ENCODE data around the gene ACADM.
A peak's percentile ranks its signal among the peaks of the same experiment; 100 is the strongest.
"Not testable (repeated sequence)": the region's sequence is repeated elsewhere in the genome, so short reads cannot be mapped to it uniquely, and the experiment has no call there.

Gene ACADM

DNA sequence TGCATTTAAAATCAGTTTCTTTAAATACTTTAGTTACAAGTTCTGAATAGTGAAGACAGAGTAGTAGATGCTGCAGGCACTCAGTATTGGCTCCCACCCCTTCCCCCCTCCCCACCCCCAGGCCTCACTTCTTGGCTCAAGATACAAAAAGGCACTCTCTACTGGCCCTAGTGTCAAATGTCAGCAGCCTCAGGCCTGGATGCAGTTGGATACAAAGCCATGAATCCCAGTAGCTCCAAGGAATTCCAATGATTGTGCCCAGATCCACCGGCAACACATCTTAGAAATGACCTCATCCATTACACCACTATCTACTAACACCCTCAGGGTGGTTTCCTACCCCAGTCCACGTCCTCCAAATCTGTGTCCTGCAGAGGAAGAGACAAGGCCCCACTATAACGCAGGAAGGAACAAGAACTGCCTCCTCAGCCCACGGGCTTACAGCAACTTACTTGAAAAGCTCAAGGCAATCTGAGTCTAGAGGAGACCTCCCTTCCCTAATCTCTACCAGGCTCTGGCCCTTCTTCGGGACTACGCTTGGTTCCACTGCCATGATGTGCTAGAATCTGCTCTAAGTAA is 17.6 kb downstream of the ACADM start:
- no peak for DNase-seq (ENCODE audit: low spot score)

DNA sequence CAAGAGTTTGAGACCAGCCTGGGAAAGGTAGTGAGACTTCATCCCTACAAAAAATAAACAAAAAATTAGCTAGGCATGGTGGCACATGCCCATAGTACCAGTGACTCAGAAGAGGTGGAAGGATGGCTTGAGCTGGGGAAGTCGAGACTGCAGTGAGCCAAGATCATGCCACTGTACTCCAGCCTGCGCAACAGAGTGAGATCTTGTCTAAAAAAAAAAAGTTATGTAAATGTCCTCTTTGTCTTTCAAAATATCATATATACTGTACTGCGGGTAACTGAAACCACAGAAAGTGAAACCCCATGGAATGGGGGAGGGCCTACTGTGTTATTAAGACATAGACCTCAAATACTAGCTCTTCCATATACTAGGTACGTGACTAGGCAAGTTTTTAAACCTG is 20.8 kb downstream of the ACADM start:
- DNase-seq (ENCODE audit: low spot score) = no peak

DNA sequence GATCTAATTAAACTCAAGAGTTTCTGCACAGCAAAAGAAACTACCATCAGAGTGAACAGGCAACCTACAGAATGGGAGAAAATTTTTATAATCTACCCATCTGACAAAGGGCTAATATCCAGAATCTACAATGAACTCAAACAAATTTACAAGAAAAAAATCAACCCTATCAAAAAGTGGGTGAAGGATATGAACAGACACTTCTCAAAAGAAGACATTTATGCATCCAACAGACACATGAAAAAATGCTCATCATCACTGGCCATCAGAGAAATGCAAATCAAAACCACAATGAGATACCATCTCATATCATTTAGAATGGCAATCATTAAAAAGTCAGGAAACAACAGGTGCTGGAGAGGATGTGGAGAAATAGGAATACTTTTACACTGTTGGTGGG is 32.7 kb downstream of the ACADM start:
- not testable (repeated sequence) for DNase-seq (ENCODE audit: low spot score)

DNA sequence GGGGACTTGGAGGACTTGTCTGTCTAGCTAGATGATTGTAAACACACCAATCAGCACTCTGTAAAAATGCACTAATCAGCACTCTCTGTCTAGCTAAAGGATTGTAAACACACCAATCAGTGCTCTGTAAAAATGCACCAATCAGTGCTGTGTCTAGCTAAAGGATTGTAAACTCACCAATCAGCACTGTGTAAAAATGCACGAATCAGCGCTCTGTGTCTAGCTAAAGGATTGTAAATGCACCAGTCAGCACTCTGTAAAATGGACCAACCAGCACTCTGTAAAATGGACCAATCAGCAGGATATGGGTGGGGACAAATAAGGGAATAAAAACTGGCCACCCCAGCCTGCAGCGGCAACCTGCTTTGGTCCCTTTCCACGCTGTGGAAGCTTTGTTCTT is 34.0 kb downstream of the ACADM start:
- not testable (repeated sequence) for DNase-seq (ENCODE audit: low spot score)

DNA sequence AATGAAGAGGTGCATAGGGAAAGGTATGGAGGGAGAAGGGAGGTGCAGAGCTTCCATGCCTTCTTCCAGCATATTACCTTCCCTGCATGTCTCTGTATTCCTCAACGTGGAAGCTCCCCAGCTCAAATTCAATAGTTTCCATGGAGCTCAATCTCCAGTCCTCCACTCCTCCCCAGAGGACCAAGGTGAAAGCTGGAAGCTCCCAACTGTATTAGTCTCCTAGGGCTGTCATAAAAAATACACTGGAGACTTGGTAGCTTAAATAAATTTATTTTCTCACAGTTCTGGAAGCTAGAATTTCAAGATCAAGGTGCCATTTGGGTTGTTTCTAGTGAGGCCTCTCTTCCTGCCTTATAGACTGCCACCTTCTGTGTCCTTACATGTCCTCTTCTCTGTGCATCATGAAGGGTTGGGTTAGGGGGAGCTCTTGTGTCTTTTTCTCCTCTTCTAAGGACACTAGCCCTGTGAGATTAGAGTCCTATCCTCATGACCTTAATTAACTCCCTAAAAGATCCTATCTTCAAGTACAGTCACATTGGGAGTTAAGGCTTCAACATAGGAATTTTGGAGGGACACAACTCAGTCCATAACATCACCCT is 39.6 kb downstream of the ACADM start:
- no peak for DNase-seq (ENCODE audit: low spot score)

DNA sequence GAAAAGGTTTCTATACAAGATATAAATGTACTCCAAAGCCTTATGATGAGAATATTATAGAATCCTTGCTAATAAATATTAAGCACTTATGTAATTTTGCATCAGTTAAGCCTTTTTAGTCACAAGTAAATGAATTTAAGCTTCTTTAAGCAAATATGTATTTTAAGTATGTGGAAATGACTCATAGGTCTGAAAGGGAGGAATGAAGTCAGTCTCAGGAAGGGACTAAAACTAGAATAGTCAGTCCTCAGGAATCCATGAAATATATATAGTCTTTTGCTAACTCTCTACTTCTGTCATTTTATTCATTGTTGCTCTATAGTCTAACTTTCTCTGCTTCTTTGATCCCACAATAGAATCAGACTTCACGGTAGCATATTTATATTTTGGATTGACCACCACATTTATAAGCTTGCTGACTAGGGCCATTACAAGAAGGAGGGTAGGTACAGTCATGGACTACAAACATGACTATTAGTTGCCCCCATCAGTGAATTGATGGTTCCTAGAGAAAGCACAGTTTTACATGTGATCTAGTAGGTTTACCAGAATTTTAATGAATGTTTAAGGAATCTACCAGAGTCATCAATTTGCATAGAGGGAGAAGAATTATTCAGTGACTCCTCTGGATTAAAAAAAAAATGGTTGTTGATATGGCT is 41.3 kb downstream of the ACADM start:
- DNase-seq (ENCODE audit: low spot score) = no peak

DNA sequence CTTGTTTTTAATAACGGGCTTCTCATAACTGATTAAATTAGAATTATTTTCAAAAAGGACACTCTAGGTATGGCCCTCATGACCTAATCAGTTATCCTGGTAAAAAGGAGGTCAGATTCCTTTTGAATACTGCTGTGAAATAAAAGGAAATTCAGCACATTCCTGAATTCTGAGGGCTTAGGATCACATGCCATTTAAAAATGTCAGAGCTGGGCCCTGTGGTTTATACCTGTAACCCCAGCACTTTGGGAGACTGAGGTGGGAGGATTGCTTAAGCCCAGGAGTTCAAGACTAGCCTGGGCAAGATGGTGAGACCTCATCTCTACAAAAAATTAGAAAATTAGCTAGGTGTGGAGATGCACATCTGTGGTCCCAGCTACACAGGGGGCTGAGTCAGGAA is 43.5 kb downstream of the ACADM start:
- no peak for DNase-seq (ENCODE audit: low spot score)

DNA sequence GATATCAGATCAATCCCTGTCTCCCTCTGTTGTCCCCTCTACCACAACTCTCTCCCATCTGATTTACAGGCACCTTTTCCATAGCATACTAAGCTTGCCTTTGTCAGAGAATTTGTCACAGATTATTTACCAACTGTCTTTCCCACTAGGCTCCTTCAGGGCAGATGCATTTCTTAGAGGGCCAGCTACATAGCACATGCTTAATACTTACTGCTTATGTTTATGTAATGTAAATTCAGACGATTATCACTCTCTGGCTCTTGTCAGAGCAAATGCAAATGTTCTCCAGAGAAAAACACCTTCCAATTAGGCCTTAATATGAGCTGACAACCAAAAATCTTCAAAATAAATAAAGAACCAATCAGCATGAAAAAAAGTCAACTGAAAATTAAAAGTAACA is 46.3 kb downstream of the ACADM start:
- no peak for DNase-seq (ENCODE audit: low spot score)

DNA sequence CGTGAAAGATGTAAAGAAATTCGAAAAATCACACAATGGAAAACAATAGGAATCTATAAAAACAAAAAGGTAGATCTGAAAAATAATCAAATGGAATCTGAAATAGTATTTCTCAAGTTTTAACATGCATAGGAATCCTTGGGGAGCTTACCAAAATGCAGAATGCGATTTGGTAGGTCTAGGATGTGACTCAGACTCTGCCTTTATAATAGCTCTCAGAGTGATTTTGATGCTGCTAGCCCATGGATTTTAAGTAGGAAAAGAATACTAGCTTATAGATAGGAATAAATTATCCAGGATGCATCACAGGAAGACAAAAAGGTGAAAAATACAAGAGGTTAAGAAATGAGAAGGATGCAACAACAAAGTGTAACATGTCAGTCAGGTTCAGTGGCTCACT is 47.5 kb downstream of the ACADM start:
- no peak for DNase-seq (ENCODE audit: low spot score)

DNA sequence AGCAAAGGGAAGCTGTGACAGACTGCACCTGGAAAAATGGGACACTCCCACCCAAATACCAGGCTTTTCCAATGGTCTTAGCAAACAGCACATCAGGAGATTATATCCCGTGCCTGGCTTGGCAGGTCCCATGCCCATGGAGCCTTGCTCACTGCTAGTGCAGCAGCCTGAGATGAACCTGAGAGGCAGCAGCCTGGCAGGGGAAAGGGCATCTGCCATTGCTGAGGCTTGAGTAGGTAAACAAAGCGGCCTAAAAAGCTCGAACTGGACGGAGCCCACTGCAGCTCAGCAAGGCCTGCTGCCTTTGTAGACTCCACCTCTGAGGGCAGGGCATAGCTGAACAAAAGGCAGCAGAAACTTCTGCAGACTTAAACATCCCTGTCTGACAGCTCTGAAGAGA is 53.3 kb downstream of the ACADM start:
- not testable (repeated sequence) for DNase-seq (ENCODE audit: low spot score)

DNA sequence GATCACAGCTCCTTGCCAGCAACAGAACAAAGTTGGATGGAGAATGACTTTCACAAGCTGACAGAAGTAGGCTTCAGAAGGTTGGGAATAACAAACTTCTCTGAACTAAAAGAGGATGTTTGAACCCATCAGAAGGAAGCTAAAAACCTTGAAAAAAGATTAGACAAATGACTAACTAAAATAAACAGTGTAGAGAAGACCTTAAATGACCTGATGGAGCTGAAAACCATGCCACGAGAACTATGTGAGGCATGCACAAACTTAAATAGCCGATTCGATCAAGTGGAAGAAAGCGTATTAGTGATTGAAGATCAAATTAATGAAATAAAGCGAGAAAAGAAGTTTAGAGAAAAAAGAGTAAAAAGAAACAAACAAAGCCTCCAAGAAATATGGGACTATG is 54.2 kb downstream of the ACADM start:
- not testable (repeated sequence) for DNase-seq (ENCODE audit: low spot score)

DNA sequence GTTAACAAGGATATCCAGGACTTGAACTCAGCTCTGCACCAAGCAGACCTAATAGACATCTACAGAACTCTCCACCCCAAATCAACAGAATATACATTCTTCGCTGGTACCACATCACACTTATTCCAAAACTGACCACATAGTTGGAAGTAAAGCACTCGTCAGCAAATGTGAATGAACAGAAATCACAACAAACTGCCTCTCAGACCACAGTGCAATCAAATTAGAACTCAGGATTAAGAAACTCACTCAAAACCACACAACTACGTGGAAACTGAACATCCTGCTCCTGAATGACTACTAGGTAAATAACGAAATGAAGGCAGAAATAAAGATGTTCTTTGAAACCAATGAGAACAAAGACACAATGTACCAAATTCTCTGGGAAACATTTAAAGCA is 55.7 kb downstream of the ACADM start:
- not testable (repeated sequence) for DNase-seq (ENCODE audit: low spot score)

DNA sequence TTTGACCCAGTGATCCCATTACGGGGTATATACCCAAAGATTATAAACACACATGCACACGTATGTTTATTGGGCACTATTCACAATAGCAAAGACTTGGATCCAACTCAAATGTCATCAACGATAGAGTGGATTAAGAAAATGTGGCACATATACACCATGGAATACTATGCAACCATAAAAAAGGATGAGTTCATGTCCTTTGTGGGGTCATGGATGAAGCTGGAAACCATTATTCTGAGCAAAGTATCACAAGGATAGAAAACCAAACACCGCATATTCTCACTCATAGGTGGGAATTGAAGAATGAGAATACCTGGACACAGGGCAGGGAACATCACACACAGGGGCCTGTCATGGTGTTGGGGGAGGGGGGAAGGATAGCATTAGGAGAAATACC is 59.4 kb downstream of the ACADM start:
- DNase-seq (ENCODE audit: low spot score) = not testable (repeated sequence)

DNA sequence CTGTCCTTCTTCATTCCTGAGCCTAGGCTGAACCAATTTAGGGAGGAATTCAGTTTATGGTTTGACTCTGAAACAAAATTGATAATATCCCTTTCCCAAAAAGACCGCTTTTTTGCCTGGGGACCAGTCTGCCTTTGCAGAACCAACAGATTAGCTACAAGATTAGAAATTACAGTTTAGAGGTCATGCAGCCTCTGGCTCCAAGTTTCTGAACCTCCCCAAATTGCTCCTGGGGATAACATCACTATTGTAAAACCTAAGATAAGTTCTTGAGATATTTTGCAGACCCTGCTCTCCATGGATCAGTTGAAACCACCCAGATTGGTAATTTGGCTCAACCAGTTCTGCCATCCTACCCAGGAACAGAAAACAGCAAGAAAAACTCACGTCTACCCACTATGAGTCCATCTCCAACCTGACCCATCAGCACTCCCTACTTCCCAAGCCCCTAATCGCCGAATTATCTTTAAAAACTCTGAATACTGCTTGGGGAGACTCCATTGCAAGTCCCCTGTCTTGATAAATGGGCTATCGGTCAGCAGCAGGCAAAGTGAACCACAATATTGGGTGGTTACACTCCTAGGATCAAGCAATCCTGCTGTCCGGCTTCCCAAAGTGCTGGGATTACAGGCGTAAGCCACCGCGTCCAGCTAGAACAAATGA is 60.9 kb downstream of the ACADM start:
- no peak for DNase-seq (ENCODE audit: low spot score)

DNA sequence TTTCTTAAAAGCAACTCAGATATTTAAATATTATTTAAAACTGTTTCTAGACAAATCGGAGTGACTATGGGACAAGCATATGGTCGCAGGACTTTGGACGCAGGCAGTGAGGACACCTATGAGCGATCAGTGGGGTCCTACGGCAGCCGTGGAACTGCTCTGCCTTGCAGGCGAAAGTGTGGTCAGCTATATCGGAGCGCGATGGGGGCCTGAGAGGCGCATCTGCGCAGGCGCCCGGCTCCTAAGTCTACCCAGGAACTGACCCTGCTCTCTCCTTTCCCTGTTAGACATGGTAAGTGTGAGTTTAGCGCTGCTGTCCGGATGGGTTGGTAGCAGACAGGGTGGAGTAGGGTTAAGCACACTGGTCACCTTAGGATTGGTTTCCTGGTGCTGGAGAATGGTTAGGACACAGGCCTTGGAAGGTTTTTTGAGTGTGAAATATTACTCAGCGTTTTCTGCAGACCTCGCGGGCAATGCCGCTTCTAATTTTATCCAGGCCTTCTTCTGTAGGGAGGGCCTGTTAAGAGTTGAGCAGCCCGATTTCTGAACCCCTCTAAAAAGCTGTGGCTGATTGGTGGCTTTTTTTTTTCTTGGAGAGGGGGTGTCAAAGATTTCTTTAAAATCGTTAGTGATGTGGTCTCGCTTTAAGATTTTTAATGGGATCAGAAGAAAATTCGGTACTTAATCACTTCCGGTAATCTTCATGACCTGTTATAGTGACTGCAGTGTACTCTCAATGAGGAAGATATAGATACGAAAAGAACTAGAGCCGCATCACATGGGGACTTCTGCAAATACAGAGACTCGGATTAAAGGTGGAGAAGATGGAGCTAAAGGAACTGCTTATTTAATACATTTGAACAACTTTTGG is 61.7 kb downstream of the ACADM start, which contains the start of gene RABGGTB:
Gene RABGGTB (plus strand): TSS at position 274 of the 871 bp plus-strand sequence. CDS start 16 bp downstream, at position 290.
- DNase-seq (ENCODE audit: low spot score) = peak; percentile 97

DNA sequence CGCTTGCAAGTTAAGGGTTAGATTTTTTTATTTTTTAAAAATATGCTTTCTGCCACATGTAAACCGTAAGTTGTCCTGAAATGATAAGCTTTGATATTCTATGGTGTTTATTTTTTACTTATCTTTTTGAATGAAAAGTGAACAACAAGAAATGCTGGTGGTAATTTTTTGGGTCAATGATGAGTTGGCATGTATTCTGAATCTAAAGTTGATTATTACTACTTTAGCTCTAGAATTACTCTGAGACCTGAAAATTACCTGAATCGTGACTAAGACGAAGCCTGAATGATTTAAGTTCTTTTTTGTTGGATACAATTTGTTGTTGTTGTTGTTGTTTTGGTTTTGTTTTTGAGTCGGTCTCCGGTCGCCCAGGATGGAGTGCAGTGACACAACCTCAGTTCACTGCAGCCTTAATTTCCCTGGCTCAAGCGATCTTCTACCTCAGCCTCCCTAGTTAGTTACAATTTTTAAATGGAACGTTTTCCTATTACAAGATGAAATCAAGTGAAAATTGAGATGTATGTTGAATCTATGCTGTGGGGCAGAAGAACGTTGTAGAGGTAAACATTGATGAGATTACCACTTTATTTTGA is 62.5 kb downstream of the ACADM start:
- DNase-seq (ENCODE audit: low spot score) = no peak

DNA sequence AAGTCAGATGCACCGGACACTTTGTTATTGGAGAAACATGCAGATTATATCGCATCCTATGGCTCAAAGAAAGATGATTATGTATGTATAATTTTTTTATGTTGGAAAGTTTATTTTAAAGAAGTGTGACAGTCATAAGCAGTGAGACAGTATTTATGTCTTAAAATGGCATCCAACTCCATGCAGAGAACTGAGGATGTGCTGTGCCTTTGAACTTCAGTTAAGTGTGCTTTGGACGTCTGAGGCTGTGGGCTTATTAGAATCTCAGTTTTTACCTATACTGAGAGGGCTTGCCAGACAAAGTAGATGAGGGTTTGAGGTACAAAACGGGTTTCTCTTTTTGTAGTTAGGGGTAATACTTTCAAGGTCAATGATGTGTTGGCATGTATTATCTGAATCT is 63.0 kb downstream of the ACADM start:
- DNase-seq (ENCODE audit: low spot score) = no peak

DNA sequence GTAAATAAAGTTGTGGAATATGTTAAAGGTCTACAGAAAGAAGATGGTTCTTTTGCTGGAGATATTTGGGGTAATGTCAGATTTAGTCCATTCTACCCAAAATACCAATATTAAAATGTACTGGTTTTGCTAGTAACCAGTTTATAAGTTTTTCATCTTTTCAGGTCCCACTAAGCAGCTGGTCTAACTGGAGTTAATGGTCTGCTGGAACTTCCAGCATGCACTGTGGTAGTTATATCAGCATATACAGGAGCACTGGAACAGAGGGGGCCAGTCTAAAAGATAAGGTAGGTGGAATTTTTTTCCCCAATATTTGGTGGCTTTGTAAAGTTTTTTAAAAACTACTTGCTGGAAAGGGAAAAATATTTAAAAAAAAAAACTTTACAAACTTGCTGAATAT is 65.5 kb downstream of the ACADM start:
- DNase-seq (ENCODE audit: low spot score) = no peak

DNA sequence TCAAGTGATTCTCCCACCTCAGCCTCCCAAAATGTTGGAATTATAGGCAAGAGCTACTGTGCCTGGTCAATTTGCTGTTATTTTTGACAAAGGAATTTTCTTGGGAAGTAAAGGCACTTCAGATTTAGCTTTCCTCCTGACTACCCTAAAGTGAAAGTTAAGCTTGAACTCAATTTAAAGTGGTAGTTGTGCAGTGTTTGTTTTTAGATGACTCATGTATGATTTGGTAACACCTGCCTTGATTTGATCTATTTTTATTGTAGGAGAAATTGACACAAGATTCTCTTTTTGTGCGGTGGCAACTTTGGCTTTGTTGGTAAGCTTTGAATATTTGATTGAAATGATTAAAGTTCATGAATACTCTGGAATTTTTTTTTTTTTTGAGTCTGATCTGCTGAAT is 66.5 kb downstream of the ACADM start:
- no peak for DNase-seq (ENCODE audit: low spot score)

DNA sequence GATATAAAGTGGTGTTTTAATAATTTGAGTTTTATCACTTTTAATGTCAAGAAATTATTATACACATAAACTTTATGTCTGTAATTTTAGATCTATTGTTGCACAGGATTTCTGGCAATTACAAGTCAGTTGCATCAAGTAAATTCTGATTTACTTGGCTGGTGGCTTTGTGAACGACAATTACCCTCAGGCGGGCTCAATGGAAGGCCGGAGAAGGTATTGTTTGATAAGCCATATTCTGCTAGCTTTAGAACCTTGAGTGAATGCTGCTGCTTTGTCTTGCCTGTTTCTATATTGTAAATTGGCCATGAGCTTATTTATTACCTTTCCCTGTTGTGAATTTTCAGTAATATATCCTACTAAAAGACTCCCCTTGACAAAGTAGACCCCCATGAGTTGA is 67.6 kb downstream of the ACADM start:
- no peak for DNase-seq (ENCODE audit: low spot score)

DNA sequence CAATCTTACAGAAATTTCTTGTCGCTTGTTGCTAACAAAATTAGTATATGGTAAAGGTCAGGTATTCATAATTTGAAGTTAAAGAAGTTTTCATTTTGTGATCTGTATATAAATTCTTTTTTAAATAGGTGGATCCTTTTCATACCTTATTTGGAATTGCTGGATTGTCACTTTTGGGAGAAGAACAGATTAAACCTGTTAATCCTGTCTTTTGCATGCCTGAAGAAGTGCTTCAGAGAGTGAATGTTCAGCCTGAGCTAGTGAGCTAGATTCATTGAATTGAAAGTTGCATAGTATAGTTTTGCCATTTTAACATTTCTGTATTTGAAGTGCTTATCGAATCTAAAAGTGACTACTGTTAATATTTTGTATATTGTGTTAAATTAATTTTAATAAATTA is 69.9 kb downstream of the ACADM start:
- DNase-seq (ENCODE audit: low spot score) = no peak

DNA sequence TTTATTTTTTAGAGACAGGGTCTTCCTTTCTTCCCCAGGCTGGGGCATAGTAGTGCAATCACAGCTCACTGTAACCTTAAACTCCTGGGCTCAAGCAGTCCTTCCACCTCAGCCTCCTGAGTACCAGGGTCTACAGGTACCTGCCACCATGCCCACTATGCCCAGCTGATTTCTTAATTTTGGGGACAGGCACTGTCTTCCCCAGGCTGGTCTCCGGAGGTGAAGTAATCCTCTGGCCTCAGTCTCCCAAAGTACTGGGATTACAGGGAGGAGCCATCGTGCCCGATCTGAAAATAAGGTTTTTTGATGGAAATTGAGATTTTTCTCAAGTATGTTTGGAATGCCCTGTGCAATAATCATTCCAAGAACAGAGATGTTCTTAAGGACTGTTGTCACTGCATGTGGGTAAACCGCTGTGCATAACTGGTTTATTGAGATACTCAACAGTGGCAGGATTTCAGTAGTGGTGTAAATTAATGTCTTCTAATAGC is 71.2 kb downstream of the ACADM start:
- no peak for DNase-seq (ENCODE audit: low spot score)
